Epithelial cell of esophagus (primary cell): ENCODE results near the gene SEMA4A.
A peak's percentile ranks its signal among the peaks of the same experiment; 100 is the strongest.
"Not testable (repeated sequence)": the region's sequence is repeated elsewhere in the genome, so short reads cannot be mapped to it uniquely, and the experiment has no call there.

Experiments used
- DNase-seq: peaks from one replicate; pipeline ENCODE4 v3.0.0; 2010; ENCODE audit warnings: low read depth
- H3K4me3 ChIP-seq: 2 replicates; pipeline ENCODE4 v1.5.1; 2011; ENCODE audit warnings: mild to moderate bottlenecking, low read length, control low read depth
- TF ChIP-seq, protein P1 (sequence below): IDR thresholded peaks from 2 replicates; pipeline ENCODE4 v1.5.1; 2011; ENCODE audit warnings: low read depth, mild to moderate bottlenecking, low read length, control low read depth, inconsistent platforms; ENCODE audit not compliant: insufficient read depth; ENCODE audit errors: missing control alignments

The SEMA4A gene

DNA sequence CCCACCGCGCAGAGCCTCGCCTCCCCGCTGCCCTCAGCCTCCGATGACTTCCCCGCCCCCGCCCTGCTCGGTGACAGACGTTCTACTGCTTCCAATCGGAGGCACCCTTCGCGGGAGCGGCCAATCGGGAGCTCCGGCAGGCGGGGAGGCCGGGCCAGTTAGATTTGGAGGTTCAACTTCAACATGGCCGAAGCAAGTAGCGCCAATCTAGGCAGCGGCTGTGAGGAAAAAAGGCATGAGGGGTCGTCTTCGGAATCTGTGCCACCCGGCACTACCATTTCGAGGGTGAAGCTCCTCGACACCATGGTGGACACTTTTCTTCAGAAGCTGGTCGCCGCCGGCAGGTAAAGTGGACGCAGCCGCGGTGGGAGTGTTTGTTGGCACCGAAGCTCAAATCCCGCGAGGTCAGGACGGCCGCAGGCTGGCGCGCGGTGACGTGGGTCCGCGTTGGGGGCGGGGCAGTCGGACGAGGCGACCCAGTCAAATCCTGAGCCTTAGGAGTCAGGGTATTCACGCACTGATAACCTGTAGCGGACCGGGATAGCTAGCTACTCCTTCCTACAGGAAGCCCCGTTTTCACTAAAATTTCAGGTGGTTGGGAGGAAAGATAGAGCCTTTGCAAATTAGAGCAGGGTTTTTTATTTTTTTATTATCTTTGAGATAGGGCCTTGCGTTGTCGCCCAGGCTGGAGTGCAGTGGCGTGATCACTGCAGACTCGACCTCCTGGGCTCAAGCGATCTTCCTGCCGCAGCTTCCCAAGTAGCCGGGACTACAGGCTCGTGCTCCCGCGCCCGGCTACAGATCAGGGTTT lies 59.7 kb downstream of the SEMA4A start, which contains the start of gene PMF1:
Gene PMF1 (plus strand): TSS at position 175 of the 811 bp plus-strand sequence. CDS start 9 bp downstream, at position 184.
- TF ChIP-seq, protein P1, sequence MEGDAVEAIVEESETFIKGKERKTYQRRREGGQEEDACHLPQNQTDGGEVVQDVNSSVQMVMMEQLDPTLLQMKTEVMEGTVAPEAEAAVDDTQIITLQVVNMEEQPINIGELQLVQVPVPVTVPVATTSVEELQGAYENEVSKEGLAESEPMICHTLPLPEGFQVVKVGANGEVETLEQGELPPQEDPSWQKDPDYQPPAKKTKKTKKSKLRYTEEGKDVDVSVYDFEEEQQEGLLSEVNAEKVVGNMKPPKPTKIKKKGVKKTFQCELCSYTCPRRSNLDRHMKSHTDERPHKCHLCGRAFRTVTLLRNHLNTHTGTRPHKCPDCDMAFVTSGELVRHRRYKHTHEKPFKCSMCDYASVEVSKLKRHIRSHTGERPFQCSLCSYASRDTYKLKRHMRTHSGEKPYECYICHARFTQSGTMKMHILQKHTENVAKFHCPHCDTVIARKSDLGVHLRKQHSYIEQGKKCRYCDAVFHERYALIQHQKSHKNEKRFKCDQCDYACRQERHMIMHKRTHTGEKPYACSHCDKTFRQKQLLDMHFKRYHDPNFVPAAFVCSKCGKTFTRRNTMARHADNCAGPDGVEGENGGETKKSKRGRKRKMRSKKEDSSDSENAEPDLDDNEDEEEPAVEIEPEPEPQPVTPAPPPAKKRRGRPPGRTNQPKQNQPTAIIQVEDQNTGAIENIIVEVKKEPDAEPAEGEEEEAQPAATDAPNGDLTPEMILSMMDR, result peak; percentile 4
- H3K4me3 ChIP-seq, result peak within 1 kb of the TSS; percentile 80
- DNase-seq, result peak; percentile 97

DNA sequence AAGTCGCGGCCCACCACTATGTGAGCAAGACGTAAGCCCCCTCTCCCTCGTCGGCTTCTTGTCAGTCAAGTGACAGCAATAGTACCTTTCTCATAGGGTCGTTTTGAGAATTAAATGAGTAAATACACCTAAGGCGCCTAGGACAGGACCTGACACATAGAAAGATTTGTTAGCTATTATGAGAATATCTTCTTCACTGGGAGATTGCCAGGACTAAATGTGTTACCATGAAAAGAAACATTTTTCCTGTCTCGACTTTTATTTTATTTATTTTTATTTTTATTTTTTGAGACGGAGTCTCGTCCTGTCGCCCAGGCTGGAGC lies 60.2 kb downstream of the SEMA4A start:
- DNase-seq, result no peak
- TF ChIP-seq, protein P1, result no peak

DNA sequence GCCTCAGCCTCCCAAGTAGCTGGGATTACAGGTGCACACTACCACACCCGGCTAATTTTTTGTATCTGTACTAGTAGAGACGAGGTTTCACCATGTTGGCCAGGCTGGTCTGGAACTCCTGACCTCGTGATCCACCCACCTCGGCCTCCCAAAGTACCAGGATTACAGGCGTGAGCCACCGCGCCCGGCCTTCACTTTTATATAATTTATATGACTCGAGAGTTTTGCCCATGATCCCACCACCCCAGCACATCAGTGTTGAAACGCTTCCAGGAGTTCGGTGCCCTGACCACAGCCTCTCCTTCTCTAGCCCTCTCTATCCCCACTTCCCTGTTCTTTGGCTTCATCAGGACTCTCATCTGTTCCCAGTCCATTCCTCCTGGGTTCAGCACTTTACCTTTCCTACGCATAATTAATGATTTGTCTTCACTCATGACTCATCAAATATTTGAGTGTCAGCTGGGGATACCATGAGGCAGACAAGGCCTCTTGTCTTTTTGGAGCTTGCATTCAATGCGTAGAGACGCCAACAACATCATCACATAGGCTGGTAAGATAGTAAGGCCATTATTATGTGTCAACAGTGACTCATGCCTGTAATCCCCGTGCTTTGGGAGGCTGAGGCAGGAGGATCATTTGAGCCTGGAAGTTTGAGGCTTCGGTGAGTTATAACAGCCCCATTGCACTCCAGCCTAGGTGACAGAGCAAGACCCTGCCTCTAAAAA lies 60.8 kb downstream of the SEMA4A start:
- TF ChIP-seq, protein P1, result no peak
- peak overlapping the region; percentile 80 for H3K4me3 ChIP-seq
- DNase-seq, result peak; percentile 89

More for the DNA sequence above, 60.2 kb downstream of the SEMA4A start:
- peak overlapping the region; percentile 80 for H3K4me3 ChIP-seq

DNA sequence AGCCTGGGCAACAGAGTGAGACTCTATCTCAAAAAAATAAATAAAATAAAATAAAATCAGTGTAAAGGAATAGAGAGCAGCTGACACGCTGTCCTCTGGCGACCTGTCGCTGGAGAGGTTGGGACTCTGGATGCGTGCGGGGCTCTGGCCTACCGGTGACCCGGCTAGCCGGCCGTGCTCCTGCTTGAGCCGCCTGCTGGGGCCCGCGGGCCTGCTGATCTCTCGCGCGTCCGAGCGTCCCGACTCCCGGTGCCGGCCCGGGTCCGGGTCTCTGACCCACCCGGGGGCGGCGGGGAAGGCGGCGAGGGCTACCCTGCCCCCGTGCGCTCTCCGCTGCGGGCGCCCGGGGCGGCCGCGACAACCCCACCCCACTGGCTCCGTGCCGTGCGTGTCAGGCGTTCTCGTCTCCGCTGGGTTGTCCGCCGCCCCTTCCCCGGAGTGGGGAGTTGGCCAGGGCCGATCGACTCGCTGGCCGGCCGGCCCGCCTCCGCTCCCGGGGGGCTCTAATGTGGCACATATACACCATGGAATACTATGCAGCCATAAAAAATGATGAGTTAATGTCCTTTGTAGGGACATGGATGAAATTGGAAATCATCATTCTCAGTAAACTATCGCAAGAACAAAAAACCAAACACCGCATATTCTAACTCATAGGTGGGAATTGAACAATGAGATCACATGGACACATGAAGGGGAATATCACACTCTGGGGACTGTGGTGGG lies 63.1 kb downstream of the SEMA4A start:
- DNase-seq, result not testable (repeated sequence)

DNA sequence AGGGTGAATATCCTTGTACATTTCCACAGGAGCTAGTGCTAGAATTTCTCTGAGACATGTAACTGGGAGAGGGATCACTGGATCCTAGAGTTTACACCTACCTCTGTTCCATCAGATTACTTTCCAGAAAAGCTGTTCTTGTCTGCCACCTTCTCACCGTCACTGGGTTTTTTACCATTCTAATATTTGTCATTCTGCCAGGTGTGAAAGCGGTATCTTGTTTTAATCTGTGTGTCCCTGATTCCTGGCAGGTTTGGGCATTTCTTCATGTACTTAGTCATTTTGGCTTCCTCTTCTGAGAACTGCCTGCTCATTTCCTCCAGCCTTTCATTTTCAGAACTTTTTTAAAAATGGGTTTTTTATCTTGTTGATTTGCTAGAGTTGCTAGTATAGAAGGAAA lies 64.5 kb downstream of the SEMA4A start:
- H3K4me3 ChIP-seq, result no peak overlapping the region
- TF ChIP-seq, protein P1, result no peak
- DNase-seq, result peak; percentile 72

More for the DNA sequence above, 63.1 kb downstream of the SEMA4A start:
- H3K4me3 ChIP-seq, result not testable (repeated sequence)

DNA sequence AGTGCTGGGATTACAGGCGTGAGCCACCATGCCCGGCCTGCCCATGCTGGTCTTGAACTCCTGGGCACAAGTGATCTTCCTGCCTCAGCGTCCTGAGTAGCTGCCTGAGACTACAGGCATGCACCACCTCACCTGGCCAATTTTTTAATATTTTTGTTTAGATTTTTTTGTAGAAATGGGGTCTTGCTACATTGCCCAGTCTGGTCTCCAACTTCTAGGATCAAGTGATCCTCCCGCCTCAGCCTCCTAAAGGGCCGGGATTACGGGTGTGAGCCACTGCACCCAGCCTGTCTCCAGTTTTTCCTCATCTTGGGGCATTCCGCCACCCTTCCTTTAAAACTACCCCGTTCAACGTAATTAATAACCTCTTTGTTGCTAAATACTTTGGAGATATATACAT lies 66.8 kb downstream of the SEMA4A start:
- DNase-seq, result no peak
- TF ChIP-seq, protein P1, result no peak
- H3K4me3 ChIP-seq, result no peak overlapping the region
